GM15510 (cell line): ENCODE measurements around the gene VPS33B.

Source experiments
- POLR2A ChIP-seq: IDR thresholded peaks from 3 replicates; pipeline ENCODE4 v1.6.1; 2011; ENCODE audit warnings: borderline replicate concordance; ENCODE audit not compliant: insufficient read length; ENCODE audit errors: extremely low read depth

The VPS33B gene

GRCh38 chr15:91045065-91045464 is 22.7 kb upstream of the VPS33B start:
- TF ChIP-seq POLR2A, result no peak

- TF ChIP-seq POLR2A, result no peak
These were observed 20.9 kb upstream of the VPS33B start for GRCh38 chr15:91043202-91043874.

- TF ChIP-seq POLR2A, result no peak
These were observed 18.5 kb upstream of the VPS33B start for GRCh38 chr15:91040856-91041255.

GRCh38 chr15:91039996-91040395 is 17.6 kb upstream of the VPS33B start:
- no peak for TF ChIP-seq POLR2A

- no peak for TF ChIP-seq POLR2A
These were observed 10.8 kb upstream of the VPS33B start for GRCh38 chr15:91032919-91033803.

- TF ChIP-seq POLR2A, result no peak
These were observed 9.4 kb upstream of the VPS33B start for GRCh38 chr15:91031796-91032195.

- TF ChIP-seq POLR2A, result no peak
These were observed 5.3 kb upstream of the VPS33B start for GRCh38 chr15:91027677-91028076.

GRCh38 chr15:91023720-91024119 is 1.3 kb upstream of the VPS33B start:
- no peak for TF ChIP-seq POLR2A

- no peak for TF ChIP-seq POLR2A
These were observed 387 bp upstream of the VPS33B start for GRCh38 chr15:91022832-91023129.

- no peak for TF ChIP-seq POLR2A
These were observed 799 bp downstream of the VPS33B start for GRCh38 chr15:91021516-91022074.

GRCh38 chr15:91018158-91018557 is 4.2 kb downstream of the VPS33B start:
- no peak for TF ChIP-seq POLR2A

GRCh38 chr15:91017716-91018115 is 4.7 kb downstream of the VPS33B start:
- no peak for TF ChIP-seq POLR2A

- no peak for TF ChIP-seq POLR2A
These were observed 15.1 kb downstream of the VPS33B start for GRCh38 chr15:91007266-91007665.

- TF ChIP-seq POLR2A, result no peak
These were observed 21.2 kb downstream of the VPS33B start for GRCh38 chr15:91001209-91001608.

- TF ChIP-seq POLR2A, result no peak
These were observed 23.7 kb downstream of the VPS33B start for GRCh38 chr15:90998737-90999136.
